GM12891 (cell line): ENCODE measurements around the gene PLPPR5.

ENCODE experiments used
- POLR2A ChIP-seq: IDR thresholded peaks from 2 replicates; pipeline ENCODE4 v1.6.1; 2011; ENCODE audit warnings: low read depth, low read length, control low read depth
- TAF1 ChIP-seq: IDR thresholded peaks from 2 replicates; pipeline ENCODE4 v1.6.1; 2011; ENCODE audit warnings: low read depth, low read length, control low read depth

GRCh38 chr1:98940722-98941079, 64.0 kb downstream of the PLPPR5 start:
- TF ChIP-seq POLR2A (no peak), TAF1 (no peak)
